Stimulated activated naive CD8-positive, alpha-beta T cell treated with anti-CD3 and anti-CD28 coated beads, Interleukin-15, Interleukin-2, amounts not matched to agents 100 ng/mL and 50 ng/mL, for 24 hours (primary cell): ENCODE measurements around the gene WIPF3.
"Not testable (repeated sequence)": the region's sequence is repeated elsewhere in the genome, so short reads cannot be mapped to it uniquely, and the experiment has no call there.

ENCODE experiments used
- H3K27ac Mint-ChIP-seq: one replicate; pipeline ENCODE4 v1.8.0; 2021; ENCODE audit warnings: mild to moderate bottlenecking, mixed read lengths
- H3K27me3 Mint-ChIP-seq: one replicate; pipeline ENCODE4 v1.8.0; 2021; ENCODE audit warnings: mixed read lengths
- H3K36me3 Mint-ChIP-seq: one replicate; pipeline ENCODE4 v1.8.0; 2021; ENCODE audit warnings: low read depth, mixed read lengths
- H3K4me1 Mint-ChIP-seq: one replicate; pipeline ENCODE4 v1.8.0; 2021; ENCODE audit warnings: low read depth, mixed read lengths
- H3K4me3 Mint-ChIP-seq: one replicate; pipeline ENCODE4 v1.8.0; 2021; ENCODE audit warnings: mild to moderate bottlenecking, mixed read lengths
- H3K9me3 Mint-ChIP-seq: one replicate; pipeline ENCODE4 v1.8.0; 2021; ENCODE audit warnings: mixed read lengths

The WIPF3 gene

DNA sequence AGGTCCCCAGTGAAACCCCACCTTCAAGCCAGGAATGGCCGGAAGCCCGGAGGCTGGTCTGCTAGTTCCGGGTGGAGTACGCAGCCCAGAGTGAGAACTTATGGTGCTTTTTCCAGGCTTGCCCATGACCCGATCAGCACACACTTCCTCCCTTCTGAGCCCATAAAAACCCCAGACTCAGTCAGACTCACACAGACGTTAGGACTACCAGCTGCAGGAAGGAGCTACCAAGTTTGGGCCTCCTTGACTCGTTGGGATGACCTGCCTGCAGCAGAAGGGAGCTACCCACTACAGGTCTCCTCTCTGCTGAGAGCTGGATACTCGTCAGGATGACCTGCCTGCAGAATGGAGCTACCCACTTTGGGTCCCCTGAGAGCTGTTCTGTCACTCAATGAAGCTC is 144.2 kb downstream of the WIPF3 start:
- peaks cover 2% of the 10 kb centered on the region for H3K4me1 Mint-ChIP-seq
- no peak overlapping the region for H3K4me3 Mint-ChIP-seq
- H3K27ac Mint-ChIP-seq: no peak overlapping the region
- no peaks in the 10 kb centered on the region for H3K27me3 Mint-ChIP-seq
- H3K36me3 Mint-ChIP-seq: peaks cover 3% of the 10 kb centered on the region
- H3K9me3 Mint-ChIP-seq: no peaks in the 10 kb centered on the region

DNA sequence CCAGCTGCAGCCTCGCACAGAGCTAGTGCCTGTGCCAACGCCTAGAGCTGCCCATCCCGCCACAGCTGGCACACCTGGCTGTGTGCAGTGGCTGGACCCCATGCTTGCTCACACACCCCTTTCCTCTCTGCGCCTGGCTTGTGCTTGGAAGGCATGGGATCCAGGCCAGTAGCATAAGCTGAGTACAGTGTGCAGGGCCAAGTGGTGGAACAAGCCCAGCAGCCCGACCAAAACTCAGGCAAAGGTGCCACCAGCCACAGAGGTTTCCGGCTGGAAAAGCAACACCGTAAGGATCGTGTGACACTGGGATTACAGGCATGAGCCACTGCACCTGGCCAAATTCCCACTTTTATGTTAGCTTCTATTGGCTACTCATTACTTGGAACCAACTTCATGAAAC is 144.9 kb downstream of the WIPF3 start:
- peaks cover 3% of the 10 kb centered on the region for H3K36me3 Mint-ChIP-seq
- no peaks in the 10 kb centered on the region for H3K27me3 Mint-ChIP-seq
- no peak overlapping the region for H3K4me3 Mint-ChIP-seq
- peaks cover 9% of the 10 kb centered on the region for H3K4me1 Mint-ChIP-seq
- no peak overlapping the region for H3K27ac Mint-ChIP-seq
- no peaks in the 10 kb centered on the region for H3K9me3 Mint-ChIP-seq

DNA sequence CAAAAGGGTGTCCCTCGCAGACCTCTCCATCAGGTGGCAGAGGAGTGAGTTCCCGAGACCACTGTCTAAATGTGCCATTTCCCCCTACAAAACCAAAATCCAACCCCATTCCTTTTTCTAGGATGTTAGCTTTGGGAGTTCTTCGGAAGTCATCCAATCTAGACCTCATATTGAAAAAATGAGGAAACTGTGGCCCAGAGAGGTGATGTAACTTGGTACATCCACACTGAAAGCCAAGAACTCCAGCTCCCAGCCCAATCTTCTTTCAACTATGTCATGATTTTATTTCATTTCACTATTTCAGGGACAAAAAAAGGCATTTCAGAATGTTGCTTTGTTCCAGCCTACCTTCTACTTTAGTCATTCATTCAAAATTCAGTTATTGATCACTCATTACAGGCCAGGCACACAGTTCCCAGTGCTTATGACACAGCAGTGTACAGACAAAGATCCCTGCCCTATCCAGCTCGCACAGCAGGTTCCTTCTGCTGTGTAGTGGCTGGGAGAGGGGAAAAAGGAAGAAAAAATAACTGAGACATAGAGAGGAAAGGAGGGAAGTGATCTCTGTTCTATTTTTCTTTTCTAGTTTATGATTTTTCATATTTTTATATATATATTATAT is 147.5 kb downstream of the WIPF3 start:
- Mint-ChIP-seq H3K4me1 (peaks cover 17% of the 10 kb centered on the region), H3K27me3 (no peaks in the 10 kb centered on the region), H3K4me3 (no peak overlapping the region), H3K27ac (no peak overlapping the region), H3K9me3 (no peaks in the 10 kb centered on the region), H3K36me3 (peaks cover 3% of the 10 kb centered on the region)

DNA sequence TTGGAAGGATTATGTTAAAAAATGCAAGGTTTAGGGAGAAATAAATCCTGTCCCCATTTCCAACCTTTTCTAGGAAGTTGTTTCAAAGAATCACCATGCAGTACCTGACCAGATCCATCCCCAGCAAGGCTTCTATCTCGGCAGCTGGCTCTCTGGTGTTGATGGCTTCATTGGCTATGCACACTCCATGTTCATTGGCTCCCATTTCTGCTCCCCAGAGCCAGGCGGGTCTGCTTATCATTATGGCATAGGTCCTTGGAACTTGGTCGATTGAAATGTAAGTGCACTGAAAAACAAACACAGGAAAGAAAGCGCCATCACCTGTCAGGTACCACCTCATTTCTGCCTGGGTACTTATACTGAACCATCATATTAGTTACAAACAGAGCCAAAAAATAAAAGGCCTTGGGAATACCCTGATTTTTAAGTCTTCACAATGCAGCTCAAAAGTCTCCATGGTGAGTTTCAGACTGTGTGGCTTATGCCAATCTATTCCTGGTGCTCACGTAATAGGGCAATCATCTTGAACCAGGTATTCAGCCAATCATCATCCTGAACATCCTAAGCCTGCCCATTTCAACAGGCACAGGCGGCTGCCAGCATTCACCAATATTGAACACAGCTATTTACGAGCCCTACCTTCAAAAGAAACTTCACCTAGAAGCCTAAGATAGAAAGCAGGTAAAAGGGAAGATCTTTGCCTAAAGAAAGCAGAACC is 148.9 kb downstream of the WIPF3 start:
- Mint-ChIP-seq H3K27me3 (no peaks in the 10 kb centered on the region), H3K4me1 (peaks cover 17% of the 10 kb centered on the region), H3K27ac (no peak overlapping the region), H3K4me3 (no peak overlapping the region), H3K9me3 (no peaks in the 10 kb centered on the region), H3K36me3 (peaks cover 3% of the 10 kb centered on the region)

DNA sequence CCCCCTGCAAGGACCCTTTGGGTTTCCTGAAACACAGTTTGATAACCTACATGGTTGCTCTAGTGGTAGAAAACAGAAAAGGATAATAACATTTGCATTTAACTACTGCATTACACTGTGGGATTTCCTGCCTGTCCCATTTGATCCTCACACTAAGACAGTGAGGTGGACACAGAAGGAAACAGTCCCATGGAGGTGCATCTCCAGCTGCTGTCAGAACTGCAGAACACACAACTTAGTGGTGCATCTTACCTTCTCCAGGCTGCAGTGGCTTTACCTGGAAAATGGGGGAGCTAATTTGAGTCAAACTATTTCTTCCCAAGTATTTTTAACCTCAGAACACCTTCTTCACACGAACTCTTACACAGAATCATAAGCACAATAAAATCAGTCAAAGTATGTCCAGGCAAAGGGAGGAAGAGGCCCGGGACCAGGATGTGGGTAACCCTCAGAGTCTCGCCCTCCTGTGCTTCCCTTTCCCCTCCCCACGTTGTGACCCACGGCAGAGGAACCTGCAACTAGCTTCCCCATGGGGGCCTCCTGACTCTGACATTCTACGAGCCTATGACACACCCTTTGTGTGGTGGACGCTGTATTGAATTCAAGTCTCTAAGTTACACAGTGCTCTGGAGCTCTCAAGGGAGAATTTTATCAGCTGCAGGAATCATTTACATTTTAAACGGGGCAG is 149.6 kb downstream of the WIPF3 start:
- H3K27ac Mint-ChIP-seq: no peak overlapping the region
- no peaks in the 10 kb centered on the region for H3K9me3 Mint-ChIP-seq
- H3K36me3 Mint-ChIP-seq: peaks cover 3% of the 10 kb centered on the region
- H3K27me3 Mint-ChIP-seq: no peaks in the 10 kb centered on the region
- H3K4me3 Mint-ChIP-seq: no peak overlapping the region
- H3K4me1 Mint-ChIP-seq: peaks cover 17% of the 10 kb centered on the region

DNA sequence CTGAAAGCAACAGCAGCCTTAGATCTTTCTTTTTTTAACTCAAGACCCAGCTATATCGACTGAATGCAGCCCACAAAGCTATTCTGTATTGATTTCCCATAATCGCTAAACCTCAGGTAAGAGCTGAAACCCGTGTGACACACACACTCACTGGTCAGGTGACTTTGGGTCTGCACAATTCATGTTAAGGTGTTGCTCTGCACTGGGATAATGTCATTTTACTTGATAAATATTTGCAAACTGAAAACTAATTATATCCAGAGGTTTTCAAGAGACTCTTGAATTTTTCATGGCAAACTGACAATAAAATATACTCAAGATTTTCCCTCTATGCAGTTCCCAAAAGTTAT is 150.2 kb downstream of the WIPF3 start:
- Mint-ChIP-seq H3K36me3 (no peaks in the 10 kb centered on the region), H3K27me3 (no peaks in the 10 kb centered on the region), H3K4me3 (no peak overlapping the region), H3K4me1 (peaks cover 17% of the 10 kb centered on the region), H3K9me3 (no peaks in the 10 kb centered on the region), H3K27ac (no peak overlapping the region)

DNA sequence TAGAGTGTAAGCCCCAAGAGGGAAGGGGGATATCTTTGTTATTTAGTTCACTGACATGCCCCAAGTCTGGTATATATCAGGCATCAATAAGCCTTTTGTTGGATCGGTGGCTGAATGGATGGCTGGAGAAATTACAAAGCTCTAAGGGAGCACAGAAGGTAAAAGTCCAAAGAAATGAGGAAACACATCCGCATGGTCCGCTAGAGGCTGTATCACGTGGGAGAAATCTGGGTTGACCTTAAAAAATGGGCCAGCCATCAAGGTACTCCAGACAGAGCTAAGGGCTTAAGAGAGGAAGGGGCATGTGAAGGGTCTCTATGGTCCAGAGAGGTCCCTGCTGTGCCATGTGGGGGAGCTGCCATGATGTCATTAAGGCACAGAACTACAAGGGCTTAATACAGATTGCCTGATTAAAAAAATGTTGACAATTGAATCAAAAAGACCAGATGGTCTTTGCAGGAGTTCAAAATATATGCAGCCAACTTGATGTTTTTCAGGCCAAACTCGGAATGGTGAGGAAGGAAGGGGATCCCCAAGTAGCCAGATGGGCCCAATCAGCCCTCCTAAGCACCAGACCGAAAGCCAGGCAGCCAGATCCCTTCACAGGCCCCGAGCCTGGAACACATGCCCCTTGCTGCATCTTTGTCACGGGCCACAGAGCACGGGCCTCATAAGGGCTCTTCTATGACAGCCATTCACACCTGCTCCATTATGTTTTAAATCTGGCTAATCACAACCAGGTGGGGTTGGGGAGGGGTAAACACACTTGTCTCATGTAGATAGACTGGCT is 151.4 kb downstream of the WIPF3 start:
- Mint-ChIP-seq H3K27me3 (no peaks in the 10 kb centered on the region), H3K27ac (no peak overlapping the region), H3K36me3 (no peaks in the 10 kb centered on the region), H3K4me3 (no peak overlapping the region), H3K4me1 (peaks cover 17% of the 10 kb centered on the region), H3K9me3 (no peaks in the 10 kb centered on the region)

DNA sequence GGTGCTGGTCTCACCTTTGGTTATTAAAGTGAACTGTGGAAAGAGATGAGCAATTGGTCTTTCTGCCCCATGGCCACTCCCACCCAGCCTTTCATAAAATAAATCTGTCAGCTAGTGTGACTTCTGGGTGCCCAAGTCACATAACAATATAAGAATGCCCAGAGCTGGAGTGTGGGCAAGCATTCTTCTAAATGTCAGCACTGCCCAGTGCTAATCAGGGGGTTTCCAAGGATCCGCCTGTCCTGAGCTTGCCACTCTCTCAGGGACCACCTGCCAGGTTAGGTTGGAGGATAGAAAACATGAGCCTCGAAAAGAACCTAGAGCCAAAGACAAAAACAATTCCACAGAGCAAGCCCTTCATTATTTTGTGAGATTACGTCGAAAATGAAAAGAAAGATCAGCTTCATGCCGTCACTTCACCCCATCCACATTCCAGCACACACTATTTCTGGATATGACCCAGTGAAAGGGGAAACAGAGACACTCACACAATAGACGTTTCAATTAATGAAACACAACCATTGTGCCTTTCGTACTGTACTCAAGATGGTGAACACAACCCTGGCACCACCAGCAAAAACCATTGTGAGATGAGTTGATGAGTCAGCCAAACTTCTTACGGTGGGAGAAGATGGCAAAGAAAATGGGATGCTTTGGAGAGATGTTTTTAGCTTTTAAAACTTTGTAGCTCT is 152.5 kb downstream of the WIPF3 start:
- H3K4me3 Mint-ChIP-seq: no peak overlapping the region
- H3K27ac Mint-ChIP-seq: no peak overlapping the region
- H3K9me3 Mint-ChIP-seq: no peaks in the 10 kb centered on the region
- H3K36me3 Mint-ChIP-seq: no peaks in the 10 kb centered on the region
- peaks cover 17% of the 10 kb centered on the region for H3K4me1 Mint-ChIP-seq
- H3K27me3 Mint-ChIP-seq: no peaks in the 10 kb centered on the region

DNA sequence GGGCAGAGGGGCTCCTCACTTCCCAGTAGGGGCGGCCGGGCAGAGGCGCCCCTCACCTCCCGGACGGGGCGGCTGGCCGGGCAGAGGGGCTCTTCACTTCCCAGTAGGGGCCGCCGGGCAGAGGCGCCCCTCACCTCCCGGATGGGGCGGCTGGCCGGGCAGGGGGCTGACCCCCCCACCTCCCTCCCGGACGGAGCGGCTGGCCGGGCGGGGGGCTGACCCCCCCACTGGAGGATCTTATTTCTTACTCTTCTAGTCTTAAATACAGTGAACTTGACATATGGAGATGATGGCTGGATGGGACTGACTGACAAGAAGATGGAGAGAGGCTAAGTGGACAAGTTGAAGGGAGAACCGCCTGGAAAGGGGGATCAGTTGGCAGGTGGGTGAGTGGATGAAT is 155.3 kb downstream of the WIPF3 start:
- H3K9me3 Mint-ChIP-seq, H3K4me3 Mint-ChIP-seq, H3K27ac Mint-ChIP-seq, H3K4me1 Mint-ChIP-seq, H3K27me3 Mint-ChIP-seq, H3K36me3 Mint-ChIP-seq: not testable (repeated sequence)

DNA sequence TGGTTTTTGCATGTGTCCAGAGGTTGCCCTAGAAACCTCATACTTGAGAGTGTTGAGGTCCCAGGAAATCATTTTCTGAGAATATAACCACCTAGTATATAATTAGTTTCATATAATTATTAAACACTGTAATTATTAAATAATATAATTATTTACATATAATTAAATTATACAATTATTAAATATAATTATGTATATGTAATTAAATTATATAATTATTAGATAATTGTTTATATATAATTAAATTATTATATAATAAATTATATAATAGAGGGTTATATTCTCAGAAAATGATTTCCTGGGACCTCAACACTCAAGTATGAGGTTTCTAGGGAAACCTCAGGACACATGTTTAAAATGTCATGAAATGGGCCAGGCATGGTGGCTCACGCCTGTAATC is 155.7 kb downstream of the WIPF3 start:
- no peaks in the 10 kb centered on the region for H3K9me3 Mint-ChIP-seq
- H3K36me3 Mint-ChIP-seq: no peaks in the 10 kb centered on the region
- no peak overlapping the region for H3K4me3 Mint-ChIP-seq
- H3K4me1 Mint-ChIP-seq: peaks cover 4% of the 10 kb centered on the region
- no peaks in the 10 kb centered on the region for H3K27me3 Mint-ChIP-seq
- H3K27ac Mint-ChIP-seq: no peak overlapping the region

DNA sequence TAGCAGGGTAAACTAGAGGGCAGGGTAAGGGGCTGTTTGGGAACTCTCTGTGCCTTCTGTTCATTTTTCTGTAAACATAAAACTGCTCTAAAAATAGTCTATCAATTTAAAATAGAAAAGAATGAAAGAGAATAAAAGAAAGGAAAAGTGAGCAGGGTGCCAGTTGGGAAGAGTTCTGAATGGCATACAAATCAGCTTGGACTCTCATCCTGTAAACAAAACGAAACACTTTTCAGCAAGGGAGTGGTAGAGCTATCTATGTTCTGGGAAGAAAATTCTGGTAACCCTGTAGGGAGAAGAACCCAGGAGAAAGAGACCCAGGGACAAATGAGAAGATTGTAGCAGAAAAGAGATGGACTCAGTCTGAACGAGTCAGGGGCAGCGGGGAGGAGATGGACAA is 158.7 kb downstream of the WIPF3 start:
- Mint-ChIP-seq H3K4me1 (peaks cover 7% of the 10 kb centered on the region), H3K27ac (no peak overlapping the region), H3K36me3 (no peaks in the 10 kb centered on the region), H3K4me3 (no peak overlapping the region), H3K27me3 (no peaks in the 10 kb centered on the region), H3K9me3 (no peaks in the 10 kb centered on the region)
